Tibial nerve (tissue), 3 donors: Measurements from ENCODE around the gene GOLGA8O.
"Not testable (repeated sequence)": the region's sequence is repeated elsewhere in the genome, so short reads cannot be mapped to it uniquely, and the experiment has no call there.

ENCODE experiments used
- CTCF ChIP-seq, 5 experiments: fragments of 200-600 bp in 3 of 5; fragments of 450-650 bp in 2 of 5; sonication (generic) in 3 of 5; IDR thresholded peaks; one replicate each; pipeline ENCODE4 v1.5.1; 2016 to 2019; ENCODE audit warnings: antibody characterized with exemption in 5 of 5, mild to moderate bottlenecking in 3 of 5, moderate library complexity in 2 of 5
- POLR2A ChIP-seq, 2 donors: fragments of 450-650 bp; IDR thresholded peaks; one replicate each; pipeline ENCODE4 v1.6.1; 2017; ENCODE audit warnings: antibody characterized with exemption in 2 of 2, mild to moderate bottlenecking in 2 of 2, moderate library complexity in 2 of 2

- not testable (repeated sequence) for TF ChIP-seq POLR2A, CTCF (IDR thresholded peaks at IDR 0.05)
Observed at GRCh38 chr15:32486474-32486873, 31.0 kb upstream of the GOLGA8O start.
